Thymus (tissue), 11 donors: ENCODE data around the gene ST3GAL3. TPM values are rescaled to one million over a fixed set of nuclear protein-coding genes. Genes with fewer than 3 reads are reported as not detected.

Source experiments
- DNase-seq, 9 donors: peaks; one replicate each; pipeline ENCODE4 v3.0.0-alpha.2; 2013; ENCODE audit warnings: low spot score in 9 of 9, low read depth in 6 of 9, missing footprints in 1 of 9
- H3K27ac ChIP-seq, 2 donors: one replicate each; pipeline ENCODE4 v1.5.1; 2013; ENCODE audit warnings: control low read depth in 1 of 2, low read depth in 1 of 2, low read length in 1 of 2, mild to moderate bottlenecking in 1 of 2, moderate library complexity in 1 of 2
- H3K27me3 ChIP-seq, 2 donors: one replicate each; pipeline ENCODE4 v1.5.1; 2013; ENCODE audit warnings: low read length in 1 of 2; ENCODE audit not compliant: control insufficient read depth in 2 of 2, insufficient read depth in 1 of 2
- H3K36me3 ChIP-seq, 2 donors: one replicate each; pipeline ENCODE4 v1.5.1; 2013; ENCODE audit warnings: low read length in 1 of 2, mild to moderate bottlenecking in 1 of 2, moderate library complexity in 1 of 2; ENCODE audit not compliant: control insufficient read depth in 2 of 2, insufficient read depth in 2 of 2
- H3K4me1 ChIP-seq, 2 donors: one replicate each; pipeline ENCODE4 v1.5.1; 2013; ENCODE audit warnings: low read length in 2 of 2; ENCODE audit not compliant: control insufficient read depth in 2 of 2, insufficient read depth in 2 of 2
- H3K4me3 ChIP-seq, 2 donors: one replicate each; pipeline ENCODE4 v1.5.1; 2013; ENCODE audit warnings: low read length in 2 of 2, control low read depth in 1 of 2, mild to moderate bottlenecking in 1 of 2
- H3K9me3 ChIP-seq, 2 donors: one replicate each; pipeline ENCODE4 v1.5.1; 2013; ENCODE audit warnings: low read length in 1 of 2, mild to moderate bottlenecking in 1 of 2; ENCODE audit not compliant: control insufficient read depth in 2 of 2, insufficient read depth in 1 of 2
- WGBS: extraction: QIAGEN DNeasy Blood & Tissue Kit; methylation state at CpG from one replicate; pipeline ENCODE4 v1.1.7; 2013; 5-methylcytosine and 5-hydroxymethylcytosine counted together
- polyA plus RNA-seq: library from polyadenylated mRNA; stranded (reverse); fragments of 200-250 nt; gene quantifications from one replicate; pipeline ENCODE4 v1.2.3, GENCODE V29; 2013
- total RNA-seq: library from RNA; stranded (reverse); fragments of 120-200 nt; gene quantifications from one replicate; pipeline ENCODE4 v1.2.4, GENCODE V29; 2013
- donor health status: healthy.

The ST3GAL3 gene
- total and polyA plus RNA-seq, 2 donors = 5.4 to 10.1 TPM

GRCh38 chr1:43691871-43692815, 15.2 kb upstream of the ST3GAL3 start:
- Histone ChIP-seq H3K36me3 (peaks cover 99 to 100% of the 10 kb centered on the region in 2 donors), H3K27ac (no peak overlapping the region), H3K4me1 (no peaks in the 10 kb centered on the region), H3K4me3 (no peak overlapping the region), H3K27me3 (no peaks in the 10 kb centered on the region), H3K9me3 (no peaks in the 10 kb centered on the region)
- WGBS = 99% methylated on average over 10 of the region's 10 CpGs
- no peak for DNase-seq

GRCh38 chr1:43693371-43693770, 14.0 kb upstream of the ST3GAL3 start:
- no peak overlapping the region for H3K4me3 ChIP-seq
- H3K27me3 ChIP-seq = no peaks in the 10 kb centered on the region
- 98% methylated on average over 6 of the region's 6 CpGs for WGBS
- H3K27ac ChIP-seq = no peak overlapping the region
- H3K9me3 ChIP-seq = no peaks in the 10 kb centered on the region
- H3K36me3 ChIP-seq = peaks cover 99 to 100% of the 10 kb centered on the region in 2 donors
- H3K4me1 ChIP-seq = no peaks in the 10 kb centered on the region
- no peak for DNase-seq

- Histone ChIP-seq H3K27me3 (no peaks in the 10 kb centered on the region), H3K36me3 (peaks cover 88 to 94% of the 10 kb centered on the region in 2 donors), H3K9me3 (no peaks in the 10 kb centered on the region), H3K4me3 (no peak overlapping the region), H3K4me1 (no peaks in the 10 kb centered on the region), H3K27ac (no peak overlapping the region)
- 97% methylated on average over 5 of the region's 5 CpGs for WGBS
- no peak for DNase-seq
Observed at GRCh38 chr1:43699281-43699680, 8.1 kb upstream of the ST3GAL3 start.

GRCh38 chr1:43703836-43704235, 3.5 kb upstream of the ST3GAL3 start:
- H3K27me3 ChIP-seq = no peaks in the 10 kb centered on the region
- DNase-seq = no peak

GRCh38 chr1:43704838-43705237, 2.5 kb upstream of the ST3GAL3 start:
- Histone ChIP-seq H3K4me3 (no peak overlapping the region), H3K27ac (no peak overlapping the region), H3K27me3 (no peaks in the 10 kb centered on the region), H3K9me3 (no peaks in the 10 kb centered on the region), H3K4me1 (peaks cover 13 to 14% of the 10 kb centered on the region in 2 donors), H3K36me3 (peaks cover 47 to 53% of the 10 kb centered on the region in 2 donors)
- 92% methylated on average over 2 of the region's 2 CpGs for WGBS
- no peak for DNase-seq

More at GRCh38 chr1:43703836-43704235, 3.5 kb upstream of the ST3GAL3 start:
- peaks cover 50 to 61% of the 10 kb centered on the region in 2 donors for H3K36me3 ChIP-seq
- H3K27ac ChIP-seq = no peak overlapping the region
- peaks cover 13 to 14% of the 10 kb centered on the region in 2 donors for H3K4me1 ChIP-seq
- H3K9me3 ChIP-seq = no peaks in the 10 kb centered on the region
- H3K4me3 ChIP-seq = no peak overlapping the region

- no peak overlapping the region for H3K4me3 ChIP-seq
- no peak overlapping the region for H3K27ac ChIP-seq
- no peaks in the 10 kb centered on the region for H3K9me3 ChIP-seq
- peaks cover 13 to 14% of the 10 kb centered on the region in 2 donors for H3K4me1 ChIP-seq
- H3K27me3 ChIP-seq = no peaks in the 10 kb centered on the region
- 84% methylated on average over 4 of the region's 4 CpGs for WGBS
- no peak for DNase-seq
- H3K36me3 ChIP-seq = peaks cover 44 to 49% of the 10 kb centered on the region in 2 donors
Observed at GRCh38 chr1:43705334-43705733, 2.0 kb upstream of the ST3GAL3 start.

- 92% methylated on average over 5 of the region's 5 CpGs for WGBS
- H3K4me3 ChIP-seq = peak overlapping the region in 1 of 2 donors; percentile 70
- H3K9me3 ChIP-seq = no peaks in the 10 kb centered on the region
- no peak overlapping the region for H3K27ac ChIP-seq
- no peaks in the 10 kb centered on the region for H3K27me3 ChIP-seq
- no peak for DNase-seq
- peaks cover 42 to 44% of the 10 kb centered on the region in 2 donors for H3K36me3 ChIP-seq
- peaks cover 13 to 14% of the 10 kb centered on the region in 2 donors for H3K4me1 ChIP-seq
Observed at GRCh38 chr1:43705982-43706597, 1.2 kb upstream of the ST3GAL3 start.

- WGBS = 10% methylated on average over 30 of the region's 30 CpGs
- H3K4me1 ChIP-seq = peaks cover 13 to 14% of the 10 kb centered on the region in 2 donors
- no peak overlapping the region for H3K27ac ChIP-seq
- H3K9me3 ChIP-seq = no peaks in the 10 kb centered on the region
- H3K27me3 ChIP-seq = no peaks in the 10 kb centered on the region
- H3K4me3 ChIP-seq = peak overlapping the region; percentile 70 to 96
- DNase-seq = peak in 4 of 9 donors; percentile 3 to 13 (median 6)
- H3K36me3 ChIP-seq = peaks cover 36 to 40% of the 10 kb centered on the region in 2 donors
Observed at GRCh38 chr1:43706598-43707189, 642 bp upstream of the ST3GAL3 start.

GRCh38 chr1:43708002-43708410, 670 bp downstream of the ST3GAL3 start:
- peaks cover 13 to 14% of the 10 kb centered on the region in 2 donors for H3K4me1 ChIP-seq

More at GRCh38 chr1:43708002-43708410, 670 bp downstream of the ST3GAL3 start:
- no peaks in the 10 kb centered on the region for H3K27me3 ChIP-seq
- DNase-seq = peak in 2 of 9 donors; percentile 9 to 24
- H3K4me3 ChIP-seq = peak overlapping the region; percentile 72 to 96
- H3K36me3 ChIP-seq = peaks cover 24 to 30% of the 10 kb centered on the region in 2 donors
- peak overlapping the region; percentile 11 to 56 for H3K27ac ChIP-seq
- no peaks in the 10 kb centered on the region for H3K9me3 ChIP-seq
- 2% methylated on average over 15 of the region's 15 CpGs for WGBS
